ENCODE measurements around the gene ASRGL1.

Gene ASRGL1

GRCh38 chr11:62419314-62419929 lies 82.2 kb downstream of the ASRGL1 start:
- Histone ChIP-seq H3K27me3 (ENCODE audit: insufficient read depth, low read depth, severe bottlenecking) (no peaks in the 10 kb centered on the region), H3K9me3 (ENCODE audit: severe bottlenecking) (no peaks in the 10 kb centered on the region), H3K36me3 (no peaks in the 10 kb centered on the region), H3K27ac (no peak overlapping the region), H3K4me3 (ENCODE audit: low read depth, low read length) (no peak overlapping the region)
- DNase-seq: no peak
- TF ChIP-seq, protein P1, sequence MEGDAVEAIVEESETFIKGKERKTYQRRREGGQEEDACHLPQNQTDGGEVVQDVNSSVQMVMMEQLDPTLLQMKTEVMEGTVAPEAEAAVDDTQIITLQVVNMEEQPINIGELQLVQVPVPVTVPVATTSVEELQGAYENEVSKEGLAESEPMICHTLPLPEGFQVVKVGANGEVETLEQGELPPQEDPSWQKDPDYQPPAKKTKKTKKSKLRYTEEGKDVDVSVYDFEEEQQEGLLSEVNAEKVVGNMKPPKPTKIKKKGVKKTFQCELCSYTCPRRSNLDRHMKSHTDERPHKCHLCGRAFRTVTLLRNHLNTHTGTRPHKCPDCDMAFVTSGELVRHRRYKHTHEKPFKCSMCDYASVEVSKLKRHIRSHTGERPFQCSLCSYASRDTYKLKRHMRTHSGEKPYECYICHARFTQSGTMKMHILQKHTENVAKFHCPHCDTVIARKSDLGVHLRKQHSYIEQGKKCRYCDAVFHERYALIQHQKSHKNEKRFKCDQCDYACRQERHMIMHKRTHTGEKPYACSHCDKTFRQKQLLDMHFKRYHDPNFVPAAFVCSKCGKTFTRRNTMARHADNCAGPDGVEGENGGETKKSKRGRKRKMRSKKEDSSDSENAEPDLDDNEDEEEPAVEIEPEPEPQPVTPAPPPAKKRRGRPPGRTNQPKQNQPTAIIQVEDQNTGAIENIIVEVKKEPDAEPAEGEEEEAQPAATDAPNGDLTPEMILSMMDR (IDR thresholded peaks at IDR 0.05; ENCODE audit: low read depth, low read length): no peak

- TF ChIP-seq, protein P1 (IDR thresholded peaks at IDR 0.05; ENCODE audit: low read depth, low read length): no peak
- Histone ChIP-seq H3K36me3 (no peaks in the 10 kb centered on the region), H3K4me3 (ENCODE audit: low read depth, low read length) (no peak overlapping the region), H3K27ac (no peak overlapping the region), H3K27me3 (ENCODE audit: insufficient read depth, low read depth, severe bottlenecking) (no peaks in the 10 kb centered on the region), H3K9me3 (ENCODE audit: severe bottlenecking) (no peaks in the 10 kb centered on the region)
- DNase-seq: no peak
Measured at GRCh38 chr11:62419943-62420342, 82.7 kb downstream of the ASRGL1 start.

- H3K36me3 ChIP-seq: no peaks in the 10 kb centered on the region
- no peaks in the 10 kb centered on the region for H3K27me3 ChIP-seq (ENCODE audit: insufficient read depth, low read depth, severe bottlenecking)
- DNase-seq: no peak
- no peaks in the 10 kb centered on the region for H3K9me3 ChIP-seq (ENCODE audit: severe bottlenecking)
- no peak overlapping the region for H3K27ac ChIP-seq
- no peak overlapping the region for H3K4me3 ChIP-seq (ENCODE audit: low read depth, low read length)
- TF ChIP-seq, protein P1 (IDR thresholded peaks at IDR 0.05; ENCODE audit: low read depth, low read length): no peak
Measured at GRCh38 chr11:62420882-62421281, 83.6 kb downstream of the ASRGL1 start.

- Histone ChIP-seq H3K27me3 (ENCODE audit: insufficient read depth, low read depth, severe bottlenecking) (no peaks in the 10 kb centered on the region), H3K36me3 (no peaks in the 10 kb centered on the region), H3K4me3 (ENCODE audit: low read depth, low read length) (no peak overlapping the region), H3K27ac (no peak overlapping the region), H3K9me3 (ENCODE audit: severe bottlenecking) (no peaks in the 10 kb centered on the region)
- no peak for DNase-seq
- TF ChIP-seq, protein P1 (IDR thresholded peaks at IDR 0.05; ENCODE audit: low read depth, low read length): no peak
Measured at GRCh38 chr11:62421996-62422395, 84.7 kb downstream of the ASRGL1 start.

DNA sequence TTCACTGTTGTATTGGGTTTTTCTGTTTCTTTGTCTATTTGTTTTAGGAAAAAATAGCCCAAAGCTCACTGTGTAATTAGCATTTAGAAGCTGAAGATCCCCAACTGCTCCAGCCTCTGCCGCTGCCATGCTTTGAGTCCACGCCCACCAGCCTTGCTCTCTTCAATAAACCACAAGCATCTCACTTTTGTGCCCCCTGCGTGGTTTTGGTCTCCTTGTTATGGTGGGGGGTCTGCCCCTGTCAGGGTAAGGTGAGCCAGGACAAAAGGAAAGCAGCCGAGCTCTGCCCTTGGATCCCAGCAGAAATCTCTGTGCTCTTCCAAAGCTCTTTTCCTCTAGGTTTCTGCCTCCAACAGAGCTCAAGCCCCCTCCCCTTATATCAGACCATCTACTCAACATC lies 85.8 kb downstream of the ASRGL1 start:
- Histone ChIP-seq H3K27ac (no peak overlapping the region), H3K36me3 (no peaks in the 10 kb centered on the region), H3K9me3 (ENCODE audit: severe bottlenecking) (no peaks in the 10 kb centered on the region), H3K27me3 (ENCODE audit: insufficient read depth, low read depth, severe bottlenecking) (no peaks in the 10 kb centered on the region), H3K4me3 (ENCODE audit: low read depth, low read length) (no peak overlapping the region)
- TF ChIP-seq, protein P1 (IDR thresholded peaks at IDR 0.05; ENCODE audit: low read depth, low read length): no peak
- DNase-seq: no peak

DNA sequence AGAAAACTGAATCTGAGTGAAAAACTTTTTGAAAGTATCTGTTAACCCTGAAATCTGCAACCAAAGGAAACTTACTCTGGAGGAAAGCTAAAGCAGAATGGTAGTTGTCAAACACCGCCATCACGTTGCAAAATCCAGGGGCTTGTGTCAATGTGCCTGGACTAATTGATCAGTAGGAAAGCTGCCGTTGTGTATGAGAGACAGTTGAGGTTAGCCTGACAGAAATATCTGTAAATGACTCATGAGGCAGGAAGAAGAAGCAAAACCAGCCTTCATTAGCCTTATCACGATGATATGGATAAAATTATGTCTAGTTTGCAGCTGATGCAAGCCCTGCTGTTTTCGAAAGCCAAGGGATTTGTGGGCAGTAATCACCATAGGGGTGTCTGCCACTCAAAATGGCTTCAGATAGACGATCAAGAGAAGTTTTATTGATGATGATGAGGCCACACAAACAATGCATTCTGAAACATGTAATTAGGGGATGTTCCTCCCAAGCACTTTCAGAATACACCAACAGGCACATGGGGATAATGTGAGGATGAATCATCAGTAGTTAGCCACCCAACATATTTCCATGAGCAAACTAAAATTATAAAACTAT lies 90.5 kb downstream of the ASRGL1 start:
- TF ChIP-seq, protein P1 (IDR thresholded peaks at IDR 0.05; ENCODE audit: low read depth, low read length): no peak
- no peak overlapping the region for H3K27ac ChIP-seq
- H3K27me3 ChIP-seq (ENCODE audit: insufficient read depth, low read depth, severe bottlenecking): no peaks in the 10 kb centered on the region
- no peaks in the 10 kb centered on the region for H3K36me3 ChIP-seq
- no peaks in the 10 kb centered on the region for H3K9me3 ChIP-seq (ENCODE audit: severe bottlenecking)
- H3K4me3 ChIP-seq (ENCODE audit: low read depth, low read length): no peak overlapping the region
- DNase-seq: no peak

All from WERI-Rb-1 (cell line).